IMR-90 (cell line): ENCODE measurements around the gene LAMA3.

Experiments used
- CHD1 ChIP-seq: IDR thresholded peaks from 2 replicates; pipeline ENCODE4 v1.6.1; 2012; ENCODE audit warnings: low read depth, low read length, improper control_type of control experiment
- CTCF ChIP-seq: conservative IDR thresholded peaks from 2 replicates; pipeline ENCODE4 v1.5.1; 2012; ENCODE audit warnings: mild to moderate bottlenecking, low read depth, low read length, improper control_type of control experiment
- FOS ChIP-seq: fragments of 150-350 bp; IDR thresholded peaks from 2 replicates; pipeline ENCODE4 v1.6.1; 2016; ENCODE audit warnings: low read depth, low read length
- MAFK ChIP-seq: IDR thresholded peaks from 2 replicates; pipeline ENCODE4 v1.6.1; 2012; ENCODE audit warnings: low read depth, low read length, improper control_type of control experiment
- MAZ ChIP-seq: IDR thresholded peaks from 2 replicates; pipeline ENCODE4 v1.6.1; 2012; ENCODE audit warnings: low read depth, mild to moderate bottlenecking, low read length, improper control_type of control experiment, moderate library complexity, borderline replicate concordance
- MXI1 ChIP-seq: IDR thresholded peaks from 2 replicates; pipeline ENCODE4 v1.6.1; 2012; ENCODE audit warnings: low read depth, mild to moderate bottlenecking, low read length, moderate library complexity, borderline replicate concordance
- NFE2L2 ChIP-seq: fragments of 150-350 bp; IDR thresholded peaks from 2 replicates; pipeline ENCODE4 v1.6.1; 2016; ENCODE audit warnings: low read depth, mild to moderate bottlenecking, low read length
- POLR2A ChIP-seq: IDR thresholded peaks from 2 replicates; pipeline ENCODE4 v1.6.1; 2012; ENCODE audit warnings: mild to moderate bottlenecking, low read depth, low read length
- RAD21 ChIP-seq: IDR thresholded peaks from 2 replicates; pipeline ENCODE4 v1.6.1; 2012; ENCODE audit warnings: low read length, improper control_type of control experiment
- RCOR1 ChIP-seq: IDR thresholded peaks from 2 replicates; pipeline ENCODE4 v1.6.1; 2012; ENCODE audit warnings: mild to moderate bottlenecking, low read length, improper control_type of control experiment; ENCODE audit not compliant: insufficient replicate concordance
- RFX5 ChIP-seq: IDR thresholded peaks from 2 replicates; pipeline ENCODE4 v1.8.0; 2012; ENCODE audit warnings: low read depth, mild to moderate bottlenecking, low read length, moderate library complexity
- USF2 ChIP-seq: fragments of 150-350 bp; IDR thresholded peaks from 2 replicates; pipeline ENCODE4 v1.6.1; 2017; ENCODE audit warnings: mild to moderate bottlenecking, antibody characterized with exemption, low read length, low read depth

GRCh38 chr18:23658285-23658684, 31.0 kb upstream of the LAMA3 start:
- TF ChIP-seq MAFK (no peak), POLR2A (no peak), CTCF (no peak), NFE2L2 (no peak), FOS (no peak), RAD21 (no peak), MXI1 (no peak), RFX5 (no peak), RCOR1 (no peak), MAZ (no peak), CHD1 (no peak), USF2 (no peak)
